Activated naive CD4-positive, alpha-beta T cell (primary cell): Measurements from ENCODE around the gene KLF6.
A peak's percentile ranks its signal among the peaks of the same experiment; 100 is the strongest.

Experiments
- DNase-seq, 4 experiments: peaks; one replicate each; lab custom pipeline; 2025; lab: John Stamatoyannopoulos, UW

Gene KLF6

GRCh38 chr10:3774814-3775695 lies 10.0 kb downstream of the KLF6 start:
- no peak for DNase-seq

- no peak for DNase-seq
Measured at GRCh38 chr10:3774018-3774813, 10.8 kb downstream of the KLF6 start.

GRCh38 chr10:3773460-3774017 lies 11.5 kb downstream of the KLF6 start:
- DNase-seq = no peak

GRCh38 chr10:3772361-3773171 lies 12.4 kb downstream of the KLF6 start:
- DNase-seq = no peak

GRCh38 chr10:3770611-3771110 lies 14.3 kb downstream of the KLF6 start:
- DNase-seq = no peak

GRCh38 chr10:3769556-3769955 lies 15.5 kb downstream of the KLF6 start:
- DNase-seq = no peak

- no peak for DNase-seq
Measured at GRCh38 chr10:3766046-3766756, 18.8 kb downstream of the KLF6 start.

GRCh38 chr10:3765146-3765545 lies 19.9 kb downstream of the KLF6 start:
- DNase-seq = peak in 1 of 4 experiments; percentile 12

- DNase-seq = no peak
Measured at GRCh38 chr10:3764626-3765112, 20.3 kb downstream of the KLF6 start.

GRCh38 chr10:3763852-3764625 lies 21.0 kb downstream of the KLF6 start:
- DNase-seq = no peak

GRCh38 chr10:3763035-3763456 lies 22.0 kb downstream of the KLF6 start:
- DNase-seq = no peak

- DNase-seq = no peak
Measured at GRCh38 chr10:3762309-3762708, 22.7 kb downstream of the KLF6 start.

- DNase-seq = no peak
Measured at GRCh38 chr10:3761904-3762303, 23.1 kb downstream of the KLF6 start.

- no peak for DNase-seq
Measured at GRCh38 chr10:3761021-3761686, 23.9 kb downstream of the KLF6 start.

- DNase-seq = no peak
Measured at GRCh38 chr10:3760083-3760482, 24.9 kb downstream of the KLF6 start.

- no peak for DNase-seq
Measured at GRCh38 chr10:3759397-3759796, 25.6 kb downstream of the KLF6 start.

- DNase-seq = no peak
Measured at GRCh38 chr10:3758491-3758970, 26.5 kb downstream of the KLF6 start.

GRCh38 chr10:3757638-3758490 lies 27.1 kb downstream of the KLF6 start:
- DNase-seq = peak in 2 of 4 experiments; percentile 16 to 24
